Stimulated activated CD4-positive, alpha-beta T cell treated with anti-CD3 and anti-CD28 coated beads, TNF-alpha, amount 100 ng/mL, for 1 hour (primary cell): Measurements from ENCODE around the gene SLC25A27.

Experiments used
- DNase-seq, 3 donors: peaks; one replicate each; pipeline ENCODE4 v3.0.0-alpha.2; 2020; ENCODE audit warnings: low read depth in 3 of 3, low spot score in 1 of 3

The SLC25A27 gene

GRCh38 chr6:46706464-46706863 lies 53.7 kb downstream of the SLC25A27 start:
- DNase-seq: no peak

GRCh38 chr6:46711491-46711890 lies 58.7 kb downstream of the SLC25A27 start:
- no peak for DNase-seq

- DNase-seq: no peak
Observed at GRCh38 chr6:46715141-46715540, 62.4 kb downstream of the SLC25A27 start.

- no peak for DNase-seq
Observed at GRCh38 chr6:46719099-46719498, 66.3 kb downstream of the SLC25A27 start.

- DNase-seq: no peak
Observed at GRCh38 chr6:46720401-46720800, 67.6 kb downstream of the SLC25A27 start.
